OCI-LY3 (cell line): ENCODE data around the gene MRGPRX1.

Experiments
- EZH2phosphoT487 ChIP-seq: fragments of 200-600 bp; shearing (Covaris generic); IDR thresholded peaks from 2 replicates; pipeline ENCODE4 v1.6.1; 2018; ENCODE audit warnings: antibody characterized with exemption, mixed run types, low read depth
- TF ChIP-seq, protein P1 (sequence below): fragments of 200-600, 300-600 bp; sonication (generic); IDR thresholded peaks from 2 replicates; pipeline ENCODE4 v1.5.1; 2014; ENCODE audit warnings: antibody characterized with exemption, low read length, low read depth

DNA sequence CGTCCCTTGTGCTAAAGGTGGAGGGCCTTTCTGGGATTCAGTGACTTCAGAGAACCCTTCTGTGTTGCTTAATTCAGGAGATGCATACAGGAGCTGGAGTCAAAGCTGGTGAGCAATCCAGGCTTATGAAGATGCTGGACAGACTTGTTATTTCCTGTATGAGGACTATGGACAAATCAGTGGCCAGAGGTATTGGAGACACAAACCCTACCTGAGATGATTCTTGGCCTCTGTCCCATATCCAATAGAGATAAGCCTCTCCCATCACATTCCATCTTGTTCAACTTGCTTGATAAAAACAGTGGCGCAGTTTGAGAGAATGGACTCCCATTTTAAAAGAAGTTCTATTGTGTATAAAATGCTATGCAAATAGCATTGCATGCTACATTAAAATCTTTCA lies at the start of gene MRGPRX1:
- TF ChIP-seq, protein P1, sequence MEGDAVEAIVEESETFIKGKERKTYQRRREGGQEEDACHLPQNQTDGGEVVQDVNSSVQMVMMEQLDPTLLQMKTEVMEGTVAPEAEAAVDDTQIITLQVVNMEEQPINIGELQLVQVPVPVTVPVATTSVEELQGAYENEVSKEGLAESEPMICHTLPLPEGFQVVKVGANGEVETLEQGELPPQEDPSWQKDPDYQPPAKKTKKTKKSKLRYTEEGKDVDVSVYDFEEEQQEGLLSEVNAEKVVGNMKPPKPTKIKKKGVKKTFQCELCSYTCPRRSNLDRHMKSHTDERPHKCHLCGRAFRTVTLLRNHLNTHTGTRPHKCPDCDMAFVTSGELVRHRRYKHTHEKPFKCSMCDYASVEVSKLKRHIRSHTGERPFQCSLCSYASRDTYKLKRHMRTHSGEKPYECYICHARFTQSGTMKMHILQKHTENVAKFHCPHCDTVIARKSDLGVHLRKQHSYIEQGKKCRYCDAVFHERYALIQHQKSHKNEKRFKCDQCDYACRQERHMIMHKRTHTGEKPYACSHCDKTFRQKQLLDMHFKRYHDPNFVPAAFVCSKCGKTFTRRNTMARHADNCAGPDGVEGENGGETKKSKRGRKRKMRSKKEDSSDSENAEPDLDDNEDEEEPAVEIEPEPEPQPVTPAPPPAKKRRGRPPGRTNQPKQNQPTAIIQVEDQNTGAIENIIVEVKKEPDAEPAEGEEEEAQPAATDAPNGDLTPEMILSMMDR, result no peak
- no peak for TF ChIP-seq EZH2phosphoT487
